A673 (cell line): ENCODE data around the gene ZHX3.

ENCODE experiments used
- EZH2 ChIP-seq: fragments of 200-600 bp; sonication (generic); IDR thresholded peaks from 2 replicates; pipeline ENCODE4 v1.6.1; 2017; ENCODE audit warnings: borderline replicate concordance, low read depth, mild to moderate bottlenecking, mixed read lengths, antibody characterized with exemption, low read length; ENCODE audit not compliant: poor library complexity, severe bottlenecking
- TF ChIP-seq, protein P1 (sequence below): fragments of 300-800, 200-600 bp; sonication (generic); conservative IDR thresholded peaks from 2 replicates; pipeline ENCODE4 v1.5.1; 2017; ENCODE audit warnings: low read depth, mild to moderate bottlenecking, antibody characterized with exemption, low read length, moderate library complexity, mixed read lengths

DNA sequence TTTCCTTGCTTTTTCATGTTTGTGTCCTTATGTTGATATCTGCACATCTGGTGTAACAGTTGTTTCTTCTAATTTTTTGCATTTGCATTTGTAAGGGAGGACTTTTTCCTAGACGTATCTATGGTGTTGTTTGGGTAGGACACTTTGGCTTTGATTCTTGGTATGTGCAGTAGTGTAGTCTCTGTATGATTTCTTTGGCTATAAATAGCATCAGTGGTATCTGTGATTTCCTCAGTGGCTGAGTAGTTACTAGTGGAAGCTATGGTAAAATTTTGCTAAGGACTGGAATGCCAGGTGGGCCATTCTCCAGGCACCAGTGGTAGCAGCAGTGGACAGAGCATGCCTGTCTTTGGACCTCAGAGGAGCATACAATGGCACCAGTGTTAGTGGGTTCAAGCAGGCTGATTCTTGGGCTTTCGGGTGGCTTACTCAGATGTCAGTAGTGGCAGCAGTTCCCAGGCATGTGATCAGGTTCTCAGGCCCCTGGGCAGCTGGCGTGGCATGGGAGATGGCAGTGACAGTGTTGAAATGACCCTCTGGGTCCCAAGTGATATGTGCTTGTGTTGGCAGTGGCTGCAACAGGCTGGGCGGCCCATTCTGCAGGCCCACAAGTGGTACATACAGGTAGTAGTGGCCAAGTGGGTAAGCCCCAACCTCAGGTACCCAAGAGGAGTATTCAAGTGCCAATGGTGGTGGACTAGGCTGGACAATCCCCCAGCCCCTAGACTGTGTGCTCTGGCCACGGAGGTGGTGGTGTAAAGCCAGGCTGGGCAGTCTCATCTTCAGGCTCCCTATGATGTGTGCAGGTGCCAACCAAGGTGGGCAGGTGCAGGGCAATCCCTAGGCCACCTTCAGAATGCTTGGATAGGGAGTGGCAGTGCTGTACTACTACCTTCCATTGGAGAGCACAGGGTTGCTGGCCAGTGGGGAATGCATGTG, 125.7 kb downstream of the ZHX3 start:
- TF ChIP-seq, protein P1, sequence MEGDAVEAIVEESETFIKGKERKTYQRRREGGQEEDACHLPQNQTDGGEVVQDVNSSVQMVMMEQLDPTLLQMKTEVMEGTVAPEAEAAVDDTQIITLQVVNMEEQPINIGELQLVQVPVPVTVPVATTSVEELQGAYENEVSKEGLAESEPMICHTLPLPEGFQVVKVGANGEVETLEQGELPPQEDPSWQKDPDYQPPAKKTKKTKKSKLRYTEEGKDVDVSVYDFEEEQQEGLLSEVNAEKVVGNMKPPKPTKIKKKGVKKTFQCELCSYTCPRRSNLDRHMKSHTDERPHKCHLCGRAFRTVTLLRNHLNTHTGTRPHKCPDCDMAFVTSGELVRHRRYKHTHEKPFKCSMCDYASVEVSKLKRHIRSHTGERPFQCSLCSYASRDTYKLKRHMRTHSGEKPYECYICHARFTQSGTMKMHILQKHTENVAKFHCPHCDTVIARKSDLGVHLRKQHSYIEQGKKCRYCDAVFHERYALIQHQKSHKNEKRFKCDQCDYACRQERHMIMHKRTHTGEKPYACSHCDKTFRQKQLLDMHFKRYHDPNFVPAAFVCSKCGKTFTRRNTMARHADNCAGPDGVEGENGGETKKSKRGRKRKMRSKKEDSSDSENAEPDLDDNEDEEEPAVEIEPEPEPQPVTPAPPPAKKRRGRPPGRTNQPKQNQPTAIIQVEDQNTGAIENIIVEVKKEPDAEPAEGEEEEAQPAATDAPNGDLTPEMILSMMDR, result no peak
- no peak for TF ChIP-seq EZH2
